Kidney (tissue), 14 donors: ENCODE data around the gene IL1R1. TPM values are rescaled to one million over a fixed set of nuclear protein-coding genes. Genes with fewer than 3 reads are reported as not detected.

Experiments used
- DNase-seq, 5 donors: peaks; one replicate each; pipeline ENCODE4 v3.0.0-alpha.2; 2013 to 2020
- FAIRE-seq: peaks from 2 replicates; lab custom pipeline; 2012; peaks lifted over from hg19 to GRCh38; lab: Jason Lieb, UNC
- H3K27ac ChIP-seq, 2 donors: one replicate each; pipeline ENCODE4 v1.7.0; 2013; ENCODE audit warnings: low read depth in 2 of 2, low read length in 2 of 2, inconsistent platforms in 1 of 2
- H3K27me3 ChIP-seq: one replicate; pipeline ENCODE4 v1.7.1; 2013; ENCODE audit warnings: low read length, inconsistent platforms; ENCODE audit not compliant: control insufficient read depth, insufficient read depth
- H3K36me3 ChIP-seq, 3 donors: one replicate each; pipeline versions ENCODE4 v1.7.0 to v1.7.1; 2013; ENCODE audit warnings: low read length in 3 of 3, control low read depth in 1 of 3, inconsistent platforms in 1 of 3; ENCODE audit not compliant: insufficient read depth in 3 of 3, control insufficient read depth in 2 of 3
- H3K4me1 ChIP-seq, 3 donors: one replicate each; pipeline versions ENCODE4 v1.7.0 to v1.7.1; 2013; ENCODE audit warnings: low read length in 3 of 3, inconsistent platforms in 1 of 3, low read depth in 1 of 3; ENCODE audit not compliant: control insufficient read depth in 2 of 3, insufficient read depth in 2 of 3
- H3K4me3 ChIP-seq, 3 donors: one replicate each; pipeline versions ENCODE4 v1.7.0 to v1.8.1; 2013; ENCODE audit warnings: low read length in 3 of 3, control low read depth in 1 of 3, inconsistent platforms in 1 of 3
- H3K9ac ChIP-seq, 3 donors: one replicate each; pipeline versions ENCODE4 v1.7.0 to v1.7.1; 2013; ENCODE audit warnings: low read length in 3 of 3, control low read depth in 1 of 3, inconsistent platforms in 1 of 3
- H3K9me3 ChIP-seq, 3 donors: one replicate each; pipeline versions ENCODE4 v1.7.0 to v1.7.1; 2013; ENCODE audit warnings: low read length in 3 of 3, control low read depth in 1 of 3, inconsistent platforms in 1 of 3; ENCODE audit not compliant: control insufficient read depth in 2 of 3, insufficient read depth in 1 of 3
- intact Hi-C: fragments of 100-400 bp; cut with DNase I; formaldehyde crosslinking; loops from one replicate; pipeline ENCODE4 v1.11.1; 2022
- polyA plus RNA-seq: library from polyadenylated mRNA; stranded (reverse); fragments of 350-450 nt; fragmentation: Illumina TruSeq; extraction: RNeasy Lipid Tissue Mini Kit (QIAGEN cat#74804); gene quantifications from one replicate; pipeline ENCODE4 v1.2.3, GENCODE V29; 2014; ENCODE audit warnings: low read depth, low replicate concordance; ENCODE audit not compliant: insufficient read depth
- total RNA-seq: library from RNA; stranded (reverse); fragmentation: NEBNext Ultra II Directional; extraction: Animal tissue kit (Norgen Biotek cat#: 25700); gene quantifications from one replicate; pipeline ENCODE4 v1.2.1, GENCODE V29; 2021
- TF ChIP-seq, protein P1 (sequence below): IDR thresholded peaks from 3 replicates; pipeline ENCODE4 v1.5.1; 2012; ENCODE audit warnings: mild to moderate bottlenecking, moderate library complexity, borderline replicate concordance; ENCODE audit not compliant: insufficient read depth; ENCODE audit errors: extremely low read depth
- donor health status: control.
- donor health status: control.
- donor health status: control.
- donor health status: control.
- donor health status: control.
- donor health status: DM: yes; HTN: yes; CAD: no.
- donor health status: Normal renal cell carcinoma (clear cell type).

The IL1R1 gene
- total and polyA plus RNA-seq, 2 donors from 2014 or later: 24.6 to 95.9 TPM

DNA sequence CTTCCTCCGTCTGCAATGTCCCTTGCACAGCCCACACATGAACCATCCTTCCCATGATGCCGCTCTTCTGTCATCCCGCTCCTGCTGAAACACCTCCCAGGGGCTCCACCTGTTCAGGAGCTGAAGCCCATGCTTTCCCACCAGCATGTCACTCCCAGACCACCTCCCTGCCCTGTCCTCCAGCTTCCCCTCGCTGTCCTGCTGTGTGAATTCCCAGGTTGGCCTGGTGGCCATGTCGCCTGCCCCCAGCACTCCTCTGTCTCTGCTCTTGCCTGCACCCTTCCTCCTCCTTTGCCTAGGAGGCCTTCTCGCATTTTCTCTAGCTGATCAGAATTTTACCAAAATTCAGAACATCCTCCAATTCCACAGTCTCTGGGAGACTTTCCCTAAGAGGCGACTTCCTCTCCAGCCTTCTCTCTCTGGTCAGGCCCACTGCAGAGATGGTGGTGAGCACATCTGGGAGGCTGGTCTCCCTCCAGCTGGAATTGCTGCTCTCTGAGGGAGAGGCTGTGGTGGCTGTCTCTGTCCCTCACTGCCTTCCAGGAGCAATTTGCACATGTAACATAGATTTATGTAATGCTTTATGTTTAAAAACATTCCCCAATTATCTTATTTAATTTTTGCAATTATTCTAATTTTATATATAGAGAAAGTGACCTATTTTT, 35.4 kb downstream of the IL1R1 start:
- intact Hi-C loops: no loop called here
- Histone ChIP-seq H3K9me3 (no peaks in the 10 kb centered on the region), H3K27ac (no peak overlapping the region), H3K27me3 (no peaks in the 10 kb centered on the region), H3K4me1 (peaks cover 0 to 2% (median 0%) of the 10 kb centered on the region in 3 donors), H3K9ac (no peak overlapping the region), H3K4me3 (no peak overlapping the region), H3K36me3 (peaks cover 0 to 18% (median 9%) of the 10 kb centered on the region in 3 donors)
- no peak for FAIRE-seq
- TF ChIP-seq, protein P1, sequence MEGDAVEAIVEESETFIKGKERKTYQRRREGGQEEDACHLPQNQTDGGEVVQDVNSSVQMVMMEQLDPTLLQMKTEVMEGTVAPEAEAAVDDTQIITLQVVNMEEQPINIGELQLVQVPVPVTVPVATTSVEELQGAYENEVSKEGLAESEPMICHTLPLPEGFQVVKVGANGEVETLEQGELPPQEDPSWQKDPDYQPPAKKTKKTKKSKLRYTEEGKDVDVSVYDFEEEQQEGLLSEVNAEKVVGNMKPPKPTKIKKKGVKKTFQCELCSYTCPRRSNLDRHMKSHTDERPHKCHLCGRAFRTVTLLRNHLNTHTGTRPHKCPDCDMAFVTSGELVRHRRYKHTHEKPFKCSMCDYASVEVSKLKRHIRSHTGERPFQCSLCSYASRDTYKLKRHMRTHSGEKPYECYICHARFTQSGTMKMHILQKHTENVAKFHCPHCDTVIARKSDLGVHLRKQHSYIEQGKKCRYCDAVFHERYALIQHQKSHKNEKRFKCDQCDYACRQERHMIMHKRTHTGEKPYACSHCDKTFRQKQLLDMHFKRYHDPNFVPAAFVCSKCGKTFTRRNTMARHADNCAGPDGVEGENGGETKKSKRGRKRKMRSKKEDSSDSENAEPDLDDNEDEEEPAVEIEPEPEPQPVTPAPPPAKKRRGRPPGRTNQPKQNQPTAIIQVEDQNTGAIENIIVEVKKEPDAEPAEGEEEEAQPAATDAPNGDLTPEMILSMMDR: no peak
- no peak for DNase-seq

DNA sequence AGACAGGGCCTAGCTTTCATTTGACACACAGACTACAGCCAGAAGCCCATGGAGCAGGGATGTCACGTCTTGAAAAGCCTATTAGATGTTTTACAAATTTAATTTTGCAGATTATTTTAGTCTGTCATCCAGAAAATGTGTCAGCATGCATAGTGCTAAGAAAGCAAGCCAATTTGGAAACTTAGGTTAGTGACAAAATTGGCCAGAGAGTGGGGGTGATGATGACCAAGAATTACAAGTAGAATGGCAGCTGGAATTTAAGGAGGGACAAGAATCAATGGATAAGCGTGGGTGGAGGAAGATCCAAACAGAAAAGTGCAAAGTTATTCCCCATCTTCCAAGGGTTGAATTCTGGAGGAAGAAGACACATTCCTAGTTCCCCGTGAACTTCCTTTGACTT, 36.5 kb downstream of the IL1R1 start:
- Histone ChIP-seq H3K9me3 (no peaks in the 10 kb centered on the region), H3K36me3 (peaks cover 0 to 16% (median 9%) of the 10 kb centered on the region in 3 donors), H3K9ac (no peak overlapping the region), H3K27ac (no peak overlapping the region), H3K4me1 (peaks cover 0 to 2% (median 0%) of the 10 kb centered on the region in 3 donors), H3K4me3 (no peak overlapping the region), H3K27me3 (no peaks in the 10 kb centered on the region)
- no peak for DNase-seq
- no peak for FAIRE-seq
- TF ChIP-seq, protein P1: no peak
- intact Hi-C loops: no loop called here

DNA sequence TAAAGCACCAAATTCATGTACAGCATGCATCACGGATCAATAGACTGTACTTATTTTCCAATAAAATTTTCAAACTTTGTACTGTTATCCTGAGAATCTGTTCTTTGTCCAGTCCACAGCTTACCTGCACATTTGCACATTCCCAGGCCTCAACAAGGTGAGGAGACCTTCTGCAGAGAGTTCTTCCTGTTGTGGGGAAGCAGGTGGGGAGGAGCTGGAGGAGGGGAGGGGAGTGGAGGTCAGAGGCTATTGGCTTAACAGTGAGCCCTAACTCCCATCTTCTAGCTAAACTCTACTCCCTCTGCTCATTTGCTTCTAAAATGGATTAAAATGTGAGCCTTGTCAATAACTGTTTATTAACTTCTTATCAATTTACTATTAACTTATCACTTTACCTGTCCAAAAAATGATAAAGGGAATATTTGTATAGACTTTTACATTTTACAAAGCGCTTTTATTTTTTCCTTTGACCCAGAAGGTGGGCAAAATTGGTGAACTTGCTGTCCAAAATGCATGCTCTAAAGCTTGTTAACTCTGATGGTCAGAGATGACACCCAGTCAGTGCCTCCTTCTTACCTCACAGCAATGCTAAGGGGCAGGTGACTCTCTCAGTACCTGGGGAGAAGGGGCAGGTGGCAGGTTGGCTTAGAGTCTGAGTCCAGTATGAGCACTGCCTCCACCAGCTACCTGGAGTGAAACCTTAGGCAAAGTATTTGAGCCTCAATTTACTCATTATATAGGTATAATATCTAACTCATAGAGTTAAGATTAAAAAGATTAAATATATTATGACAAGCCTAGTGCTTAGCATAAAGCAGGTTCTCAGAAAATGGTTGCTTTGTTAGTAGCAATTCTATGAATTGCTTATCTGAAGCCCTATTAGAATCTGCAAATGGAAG, 37.5 kb downstream of the IL1R1 start:
- Histone ChIP-seq H3K9ac (no peak overlapping the region), H3K9me3 (no peaks in the 10 kb centered on the region), H3K36me3 (peaks cover 0 to 16% (median 9%) of the 10 kb centered on the region in 3 donors), H3K4me3 (no peak overlapping the region), H3K27ac (no peak overlapping the region), H3K4me1 (peaks cover 0 to 2% (median 0%) of the 10 kb centered on the region in 3 donors), H3K27me3 (no peaks in the 10 kb centered on the region)
- DNase-seq (no peak), FAIRE-seq (no peak)
- TF ChIP-seq, protein P1: no peak
- intact Hi-C loops: no loop called here
